ENCODE measurements around the gene TSC22D2. TPM values are rescaled to one million over a fixed set of nuclear protein-coding genes. Genes with fewer than 3 reads are reported as not detected.

The TSC22D2 gene
- total and polyA plus RNA-seq, 8 donors, result 5.9 to 12.2 (median 7.8) TPM

- Histone ChIP-seq H3K4me1 (no peaks in the 10 kb centered on the region), H3K36me3 (no peaks in the 10 kb centered on the region), H3K27me3 (no peaks in the 10 kb centered on the region), H3K9me3 (no peaks in the 10 kb centered on the region), H3K27ac (no peak overlapping the region), H3K4me3 (no peak overlapping the region)
- ATAC-seq (no peak), DNase-seq (no peak), FAIRE-seq (no peak)
- TF ChIP-seq CTCF (IDR thresholded peaks at IDR 0.05), result no peak
- WGBS, 2 donors, result 86 to 87% methylated on average over 2 of the region's 2 CpGs
- intact Hi-C loops (cut with DNase I), result no loop called here
These were observed 44.7 kb upstream of the TSC22D2 start for GRCh38 chr3:150363420-150363819.

GRCh38 chr3:150365132-150365604, 42.9 kb upstream of the TSC22D2 start:
- 79 to 82% methylated on average over 5 of the region's 5 CpGs for WGBS, 2 donors
- FAIRE-seq, result no peak
- H3K27ac ChIP-seq, result no peak overlapping the region

GRCh38 chr3:150367757-150368156, 40.3 kb upstream of the TSC22D2 start:
- Histone ChIP-seq H3K27ac (no peak overlapping the region), H3K9me3 (no peaks in the 10 kb centered on the region), H3K36me3 (no peaks in the 10 kb centered on the region), H3K4me1 (peaks cover 0 to 11% (median 3%) of the 10 kb centered on the region in 3 donors), H3K4me3 (no peak overlapping the region), H3K27me3 (no peaks in the 10 kb centered on the region)
- no peak for FAIRE-seq
- intact Hi-C loops (cut with DNase I), result no loop called here
- DNase-seq, result no peak
- no peak for TF ChIP-seq CTCF (IDR thresholded peaks at IDR 0.05)
- no peak for ATAC-seq

More at GRCh38 chr3:150365132-150365604, 42.9 kb upstream of the TSC22D2 start:
- DNase-seq (no peak), ATAC-seq (no peak)
- H3K27me3 ChIP-seq, result no peaks in the 10 kb centered on the region
- intact Hi-C loops (cut with DNase I), result no loop called here
- no peaks in the 10 kb centered on the region for H3K4me1 ChIP-seq
- no peaks in the 10 kb centered on the region for H3K9me3 ChIP-seq
- TF ChIP-seq CTCF (IDR thresholded peaks at IDR 0.05), result no peak
- no peak overlapping the region for H3K4me3 ChIP-seq
- H3K36me3 ChIP-seq, result no peaks in the 10 kb centered on the region

GRCh38 chr3:150370122-150370602, 37.9 kb upstream of the TSC22D2 start:
- 71 to 74% methylated on average over 4 of the region's 4 CpGs for WGBS, 2 donors
- Histone ChIP-seq H3K9me3 (no peaks in the 10 kb centered on the region), H3K4me3 (no peak overlapping the region), H3K27ac (peak overlapping the region in 1 of 4 donors; percentile 88), H3K27me3 (no peaks in the 10 kb centered on the region), H3K36me3 (no peaks in the 10 kb centered on the region), H3K4me1 (peaks cover 0 to 11% (median 3%) of the 10 kb centered on the region in 3 donors)
- DNase-seq (peak in 1 of 6 donors; percentile 24), FAIRE-seq (peak; percentile 37), ATAC-seq (peak in 2 of 4 donors; percentile 26 to 36)
- no peak for TF ChIP-seq CTCF (IDR thresholded peaks at IDR 0.05)
- intact Hi-C loops (cut with DNase I), result no loop called here

- peak in 2 of 4 donors; percentile 39 to 58 for ATAC-seq
These were observed 37.1 kb upstream of the TSC22D2 start for GRCh38 chr3:150370999-150371398.

More at GRCh38 chr3:150370999-150371398, 37.1 kb upstream of the TSC22D2 start:
- peak overlapping the region; percentile 57 to 90 (median 79) for H3K27ac ChIP-seq
- H3K4me1 ChIP-seq, result peaks cover 0 to 13% (median 4%) of the 10 kb centered on the region in 3 donors
- no peaks in the 10 kb centered on the region for H3K36me3 ChIP-seq
- H3K4me3 ChIP-seq, result peak overlapping the region in 1 of 4 donors; percentile 33
- intact Hi-C loops (cut with DNase I), result no loop called here
- TF ChIP-seq CTCF (IDR thresholded peaks at IDR 0.05), result no peak
- DNase-seq (no peak), FAIRE-seq (no peak)
- H3K9me3 ChIP-seq, result no peaks in the 10 kb centered on the region
- 39 to 59% methylated on average over 1 of the region's 1 CpG for WGBS, 2 donors
- no peaks in the 10 kb centered on the region for H3K27me3 ChIP-seq
